ENCODE measurements around the gene SLC35F2. TPM values are rescaled to one million over a fixed set of nuclear protein-coding genes. Genes with fewer than 3 reads are reported as not detected.
A peak's percentile ranks its signal among the peaks of the same experiment; 100 is the strongest.

The SLC35F2 gene
- polyA plus RNA-seq (2011; rRNA removed) (27.0 and 30.0 TPM in 2 replicates), polyA plus RNA-seq (2017; fragmentation: RNase III; extraction: RNeasy Plus Mini Kit Qiagen cat#74134 plus additional on column Dnase treatment) (32.4 to 33.6 TPM (median 32.8 TPM) in 3 replicates), polyA minus RNA-seq (2011; rRNA and poly(A)+ RNA removed) (31.9 and 34.6 TPM in 2 replicates)
- 12.6 and 15.7 TPM in 2 replicates for polyA plus RNA-seq (2012; cell fraction: cytosol; rRNA removed)
- 7.3 and 11.4 TPM in 2 replicates for polyA plus RNA-seq (2012; cell fraction: nucleus; rRNA removed)

- ChIA-PET POLR2A (interaction anchor here (2.2 kb wide), 1 partner anchor 18 kb away, joined by 13 read pairs; no protein-coding TSS in a partner anchor), CTCF (interaction anchor here (0.6 to 1.1 kb wide), 4 partner anchors 23 to 163 kb away, joined by 3 to 4 read pairs (median 4); no protein-coding TSS in a partner anchor)
- WGBS (ENCODE audit: missing lambda C conversion rate): 9% methylated on average over 6 of the region's 73 CpGs
- Histone ChIP-seq H3K9me3 (no peaks in the 10 kb centered on the region), H3K4me2 (peak within 1 kb of the TSS; percentile 85), H3K4me3 (peak within 1 kb of the TSS; percentile 82), H3K27ac (peak within 1 kb of the TSS; percentile 91 to 95), H3K4me1 (peaks cover 9% of the 10 kb centered on the region; the same call in 2 of the 3 replicates)
- DNase-seq (ENCODE audit: low read depth in 1 of 2, low spot score in 1 of 2) (peak; percentile 55 to 80), FAIRE-seq (no peak), ATAC-seq (peak; percentile 94 to 95)
- TF ChIP-seq HDAC2 (IDR thresholded peaks at IDR 0.05): no peak
- TF ChIP-seq CTCF (IDR thresholded peaks at IDR 0.05): peak; percentile 14; the same call in 1 of the 3 replicates
- no peak for TF ChIP-seq HEYL (CRISPR knock-in tag; IDR thresholded peaks at IDR 0.05)
- no peak for TF ChIP-seq HMGXB4 (CRISPR knock-in tag; IDR thresholded peaks at IDR 0.05; ENCODE audit: borderline replicate concordance)
- no peak for TF ChIP-seq RAD21 (conservative IDR thresholded peaks at IDR 0.05 in 1 of 2, IDR thresholded peaks at IDR 0.05 in 1 of 2)
- TF ChIP-seq EP300 (IDR thresholded peaks at IDR 0.05): no peak
- TF ChIP-seq HOXB5 (CRISPR knock-in tag; IDR thresholded peaks at IDR 0.05): no peak
- TF ChIP-seq ZNF302 (CRISPR knock-in tag; IDR thresholded peaks at IDR 0.05): no peak
- no peak for TF ChIP-seq KDM1A (IDR thresholded peaks at IDR 0.05; ENCODE audit: low read depth)
- no peak for TF ChIP-seq ZFP36 (IDR thresholded peaks at IDR 0.05; ENCODE audit: borderline replicate concordance, partially characterized antibody)
- no peak for TF ChIP-seq RFX5 (IDR thresholded peaks at IDR 0.05)
- peak; percentile 44 for TF ChIP-seq POLR2A (IDR thresholded peaks at IDR 0.05; ENCODE audit: low read length)
- TF ChIP-seq CBX8 (IDR thresholded peaks at IDR 0.05): no peak
- TF ChIP-seq PHF8 (IDR thresholded peaks at IDR 0.05; ENCODE audit: borderline replicate concordance, low read depth): peak; percentile 68; the same call in 1 of the 2 replicates
- TF ChIP-seq FOSB (CRISPR knock-in tag; IDR thresholded peaks at IDR 0.05): no peak
- 0 out of 2 replicates have a peak, but pooled peaks have one; percentile 36 for TF ChIP-seq RNF2 (IDR thresholded peaks at IDR 0.05; ENCODE audit: borderline replicate concordance, low read depth)
- no peak for TF ChIP-seq FOXS1 (CRISPR knock-in tag; IDR thresholded peaks at IDR 0.05)
- no peak for TF ChIP-seq MAZ (IDR thresholded peaks at IDR 0.05; ENCODE audit: borderline replicate concordance, low read depth, low read length)
- TF ChIP-seq MYC (IDR thresholded peaks at IDR 0.05; ENCODE audit: borderline replicate concordance, low read length): peak; percentile 67; the same call in 1 of the 2 replicates
- TF ChIP-seq JUN (IDR thresholded peaks at IDR 0.05): peak; percentile 52 to 53; a peak in 2 of 5 replicates
- no peak for TF ChIP-seq USF2 (IDR thresholded peaks at IDR 0.05)
- TF ChIP-seq EHF (CRISPR knock-in tag; IDR thresholded peaks at IDR 0.05): no peak
- TF ChIP-seq BHLHE40 (IDR thresholded peaks at IDR 0.05; ENCODE audit: low read depth, low read length): no peak
- TF ChIP-seq HES2 (IDR thresholded peaks at IDR 0.05): no peak
- TF ChIP-seq BCL3 (IDR thresholded peaks at IDR 0.05): peak; percentile 56; the same call in 1 of the 3 replicates
- TF ChIP-seq ESRRA (IDR thresholded peaks at IDR 0.05; ENCODE audit: borderline replicate concordance, low read length): no peak
- no peak for TF ChIP-seq CEBPB (IDR thresholded peaks at IDR 0.05)
- no peak for TF ChIP-seq CHD2 (IDR thresholded peaks at IDR 0.05; ENCODE audit: low read length, partially characterized antibody)
- TF ChIP-seq E2F6 (IDR thresholded peaks at IDR 0.05; ENCODE audit: borderline replicate concordance, low read depth): peak; percentile 72
- TF ChIP-seq NR3C1 (IDR thresholded peaks at IDR 0.05): no peak
- no peak for TF ChIP-seq ZC3H11A (IDR thresholded peaks at IDR 0.05)
- peak; percentile 94 for TF ChIP-seq MAX (IDR thresholded peaks at IDR 0.05)
- no peak for TF ChIP-seq RARB (CRISPR knock-in tag; IDR thresholded peaks at IDR 0.05)
- TF ChIP-seq SMC3 (IDR thresholded peaks at IDR 0.05): no peak
Measured at GRCh38 chr11:107858217-107859070, at the start of gene SLC35F2. TSS of gene SLC35F2 (minus strand) at chr11:107858787. CDS start at chr11:107858767, 20 bp downstream.

Measured in A549 (cell line).